Breast epithelium (tissue), 3 donors: Measurements from ENCODE around the gene U2AF2.

Source experiments
- CTCF ChIP-seq, 3 donors: fragments of 450-650 bp; IDR thresholded peaks; one replicate each; pipeline ENCODE4 v1.5.1; 2016 to 2017; ENCODE audit warnings: antibody characterized with exemption in 3 of 3, mild to moderate bottlenecking in 3 of 3, moderate library complexity in 3 of 3
- POLR2A ChIP-seq: fragments of 450-650 bp; IDR thresholded peaks from one replicate; pipeline ENCODE4 v1.6.1; 2016; ENCODE audit warnings: antibody characterized with exemption, mild to moderate bottlenecking, moderate library complexity

GRCh38 chr19:55621673-55622231 lies 33.1 kb upstream of the U2AF2 start:
- no peak for TF ChIP-seq CTCF (IDR thresholded peaks at IDR 0.05)
- no peak for TF ChIP-seq POLR2A
